IMR-90 (cell line): ENCODE measurements around the gene FAM78B. TPM values are rescaled to one million over a fixed set of nuclear protein-coding genes. Genes with fewer than 3 reads are reported as not detected.

ENCODE experiments used
- ATAC-seq: fragments of 200-7000 bp; cut with Tn5 transposase; 2 replicates; pipeline ENCODE4 v1.9.1; 2020; ENCODE audit warnings: low read depth, mild to moderate bottlenecking, moderate library complexity
- BruUV-seq: library from RNA; stranded (reverse); fragments of 400-500 nt; replicated peaks from 2 replicates; lab custom pipeline; 2021; lab: Mats Ljungman, UMichigan
- CTCF ChIA-PET: fragments of 300-600 bp; formaldehyde crosslinking; extraction: SDS; loops from one replicate; lab custom pipeline; 2021; ENCODE audit warnings: antibody characterized with exemption; lab: Yijun Ruan, JAX
- POLR2A ChIA-PET: fragments of 300-600 bp; sonication (Branson Sonifier 250); formaldehyde crosslinking; loops from one replicate; lab custom pipeline; 2022; ENCODE audit warnings: antibody characterized with exemption; ENCODE audit not compliant: unreplicated experiment; lab: Charles Lee
- DNase-seq: peaks from one replicate; pipeline ENCODE4 v3.0.0; 2013
- H2AFZ ChIP-seq: replicated peaks from 2 replicates; pipeline ENCODE3; 2013; ENCODE audit warnings: low read length, mild to moderate bottlenecking; ENCODE audit not compliant: poor library complexity
- H2AK5ac ChIP-seq: 2 replicates; pipeline ENCODE4 v1.6.1; 2013; ENCODE audit warnings: low read depth, low read length, inconsistent platforms
- H2AK9ac ChIP-seq: replicated peaks from 2 replicates; pipeline ENCODE3; 2013; ENCODE audit warnings: mild to moderate bottlenecking, low read depth, low read length, moderate library complexity; ENCODE audit not compliant: poor library complexity
- H2BK120ac ChIP-seq: 2 replicates; pipeline ENCODE4 v1.6.1; 2013; ENCODE audit warnings: low read depth, low read length, inconsistent platforms
- H2BK15ac ChIP-seq: 3 replicates; pipeline ENCODE4 v1.6.1; 2013; ENCODE audit warnings: low read depth, low read length, inconsistent platforms
- H2BK20ac ChIP-seq: 2 replicates; pipeline ENCODE4 v1.6.1; 2013; ENCODE audit warnings: low read depth, mild to moderate bottlenecking, inconsistent platforms, low read length, moderate library complexity
- H2BK5ac ChIP-seq: 2 replicates; pipeline ENCODE4 v1.6.1; 2013; ENCODE audit warnings: mild to moderate bottlenecking, low read depth, low read length, inconsistent platforms; ENCODE audit not compliant: poor library complexity, severe bottlenecking
- H3K14ac ChIP-seq: replicated peaks from 2 replicates; pipeline ENCODE4 v1.6.1; 2013; ENCODE audit warnings: low read depth, low read length, inconsistent platforms
- H3K18ac ChIP-seq: 2 replicates; pipeline ENCODE4 v1.6.1; 2013; ENCODE audit warnings: low read depth, low read length, control low read depth
- H3K23ac ChIP-seq: 2 replicates; pipeline ENCODE4 v1.6.1; 2013; ENCODE audit warnings: low read depth, low read length, inconsistent platforms
- H3K27ac ChIP-seq: 2 replicates; pipeline ENCODE4 v1.5.1; 2013; ENCODE audit warnings: mild to moderate bottlenecking, control low read depth, low read length; ENCODE audit not compliant: insufficient read depth
- H3K27me3 ChIP-seq: 2 replicates; pipeline ENCODE4 v1.6.1; 2013; ENCODE audit warnings: low read length; ENCODE audit not compliant: control insufficient read depth, insufficient read depth
- H3K36me3 ChIP-seq: 2 replicates; pipeline ENCODE4 v1.6.1; 2013; ENCODE audit warnings: low read length, mixed read lengths; ENCODE audit not compliant: control insufficient read depth, insufficient read depth
- H3K4ac ChIP-seq: 2 replicates; pipeline ENCODE4 v1.6.1; 2013; ENCODE audit warnings: low read depth, low read length, inconsistent platforms
- H3K4me1 ChIP-seq: 2 replicates; pipeline ENCODE4 v1.6.1; 2013; ENCODE audit warnings: low read length, mixed read lengths; ENCODE audit not compliant: control insufficient read depth, insufficient read depth
- H3K4me2 ChIP-seq: 2 replicates; pipeline ENCODE4 v1.6.1; 2013; ENCODE audit warnings: low read depth, mild to moderate bottlenecking, control low read depth, low read length, moderate library complexity
- H3K4me3 ChIP-seq: 2 replicates; pipeline ENCODE4 v1.5.1; 2013; ENCODE audit warnings: low read depth, mild to moderate bottlenecking, control low read depth, low read length, moderate library complexity; ENCODE audit not compliant: insufficient read depth
- H3K56ac ChIP-seq: 2 replicates; pipeline ENCODE4 v1.6.1; 2013; ENCODE audit warnings: low read length, inconsistent platforms; ENCODE audit not compliant: insufficient read depth; ENCODE audit errors: extremely low read depth
- H3K79me1 ChIP-seq, 2 experiments: 2 replicates each; pipeline ENCODE4 v1.6.1; 2013; ENCODE audit warnings: low read length in 2 of 2, inconsistent platforms in 1 of 2, low read depth in 1 of 2
- H3K9ac ChIP-seq: 2 replicates; pipeline ENCODE4 v1.6.1; 2013; ENCODE audit warnings: low read depth, low read length, control low read depth
- H3K9me1 ChIP-seq: 2 replicates; pipeline ENCODE4 v1.6.1; 2013; ENCODE audit warnings: low read length, inconsistent platforms; ENCODE audit not compliant: insufficient read depth
- H3K9me3 ChIP-seq: 2 replicates; pipeline ENCODE4 v1.6.1; 2013; ENCODE audit warnings: low read length; ENCODE audit not compliant: control insufficient read depth, insufficient read depth
- H4K20me1 ChIP-seq: 2 replicates; pipeline ENCODE4 v1.6.1; 2013; ENCODE audit warnings: low read length, inconsistent platforms; ENCODE audit not compliant: insufficient read depth
- H4K5ac ChIP-seq: 2 replicates; pipeline ENCODE4 v1.6.1; 2013; ENCODE audit warnings: mild to moderate bottlenecking, low read depth, low read length, control low read depth
- H4K8ac ChIP-seq, 2 experiments: 2 replicates each; pipeline ENCODE4 v1.6.1; 2013; ENCODE audit warnings: low read depth in 2 of 2, low read length in 2 of 2, control low read depth in 1 of 2, inconsistent platforms in 1 of 2
- H4K91ac ChIP-seq: 2 replicates; pipeline ENCODE4 v1.6.1; 2013; ENCODE audit warnings: low read depth, low read length, inconsistent platforms; ENCODE audit not compliant: insufficient read depth
- CEBPB ChIP-seq: IDR thresholded peaks from 2 replicates; pipeline ENCODE4 v1.6.1; 2012; ENCODE audit warnings: low read depth, low read length, improper control_type of control experiment
- ELK1 ChIP-seq: fragments of 150-350 bp; IDR thresholded peaks from 2 replicates; pipeline ENCODE4 v1.6.1; 2016; ENCODE audit warnings: low read depth, mild to moderate bottlenecking, low read length, moderate library complexity, borderline replicate concordance
- MXI1 ChIP-seq: IDR thresholded peaks from 2 replicates; pipeline ENCODE4 v1.6.1; 2012; ENCODE audit warnings: low read depth, mild to moderate bottlenecking, low read length, moderate library complexity, borderline replicate concordance
- NFE2L2 ChIP-seq: fragments of 150-350 bp; IDR thresholded peaks from 2 replicates; pipeline ENCODE4 v1.6.1; 2016; ENCODE audit warnings: low read depth, mild to moderate bottlenecking, low read length
- POLR2A ChIP-seq: IDR thresholded peaks from 2 replicates; pipeline ENCODE4 v1.6.1; 2012; ENCODE audit warnings: mild to moderate bottlenecking, low read depth, low read length
- RAD21 ChIP-seq: IDR thresholded peaks from 2 replicates; pipeline ENCODE4 v1.6.1; 2012; ENCODE audit warnings: low read length, improper control_type of control experiment
- dilution Hi-C: fragments of 300-500 bp; cut with HindIII; formaldehyde crosslinking; loops from one replicate; pipeline ENCODE4 v1.14.3; 2018; ENCODE audit warnings: low sequenced_read_pairs; ENCODE audit not compliant: unreplicated experiment
- in situ Hi-C: fragments of 300-500 bp; cut with MboI; formaldehyde crosslinking; loops from 3 replicates; pipeline ENCODE4 v1.14.3; 2019; ENCODE audit warnings: low sequenced_read_pairs, inconsistent platforms, mixed read lengths
- intact Hi-C: fragments of 100-400 bp; cut with micrococcal nuclease; formaldehyde crosslinking; loops from 2 replicates; pipeline ENCODE4 v1.10.0; 2022
- polyA plus RNA-seq, 3 experiments: library from polyadenylated mRNA; depleted of rRNA; stranded (reverse); fragments of >200 nt; gene quantifications; 2 replicates each; pipeline ENCODE4 v1.2.3, GENCODE V29; 2012; ENCODE audit warnings: low replicate concordance in 1 of 3
- total RNA-seq: library from RNA; depleted of rRNA; stranded (reverse); fragments of >200 nt; gene quantifications from 2 replicates; pipeline ENCODE4 v1.2.3, GENCODE V29; 2012

The FAM78B gene
- total and polyA plus RNA-seq, 2 of the 4 experiments (the other 2 are of a cell fraction) = under 0.01 to 0.12 TPM

- H3K23ac ChIP-seq = no peak overlapping the region
- H3K4ac ChIP-seq = no peak overlapping the region
- no TSS peak for BruUV-seq
- H3K14ac ChIP-seq = no peak overlapping the region
- H2AFZ ChIP-seq = no peak overlapping the region
- dilution Hi-C loops (no loop called here), in situ Hi-C loops (no loop called here), intact Hi-C loops (no loop called here)
- H3K36me3 ChIP-seq = no peaks in the 10 kb centered on the region
- H2BK20ac ChIP-seq = no peak overlapping the region
- no peaks in the 10 kb centered on the region for H3K9me1 ChIP-seq
- H3K4me2 ChIP-seq = no peak overlapping the region
- TF ChIP-seq CEBPB = no peak
- TF ChIP-seq NFE2L2 = no peak
- TF ChIP-seq RAD21 = no peak
- no peak for TF ChIP-seq POLR2A
- TF ChIP-seq ELK1 = no peak
- no peak for TF ChIP-seq MXI1
- no peak overlapping the region for H4K8ac ChIP-seq
- no peaks in the 10 kb centered on the region for H3K27me3 ChIP-seq
- no peaks in the 10 kb centered on the region for H4K20me1 ChIP-seq
- H3K18ac ChIP-seq = no peak overlapping the region
- ChIA-PET POLR2A (no interaction called here), CTCF (no interaction called here)
- no peak overlapping the region for H2AK9ac ChIP-seq
- H3K56ac ChIP-seq = no peak overlapping the region
- no peak overlapping the region for H4K91ac ChIP-seq
- no peak overlapping the region for H3K4me3 ChIP-seq
- no peak overlapping the region for H2AK5ac ChIP-seq
- no peak overlapping the region for H3K27ac ChIP-seq
- no peaks in the 10 kb centered on the region for H3K79me1 ChIP-seq
- H4K5ac ChIP-seq = no peak overlapping the region
- peaks cover 2% of the 10 kb centered on the region; the same call in 1 of the 2 replicates for H3K9me3 ChIP-seq
- no peak overlapping the region for H3K9ac ChIP-seq
- H2BK5ac ChIP-seq = no peak overlapping the region
- no peak overlapping the region for H2BK15ac ChIP-seq
- ATAC-seq (no peak), DNase-seq (no peak)
- no peaks in the 10 kb centered on the region for H3K4me1 ChIP-seq
- no peak overlapping the region for H2BK120ac ChIP-seq
These were observed 34.3 kb downstream of the FAM78B start for GRCh38 chr1:166132496-166132895.
